NCI-H69 (cell line): ENCODE data around the gene SELENOF.

Experiments
- DNase-seq: peaks from one replicate; lab custom pipeline; 2025; lab: John Stamatoyannopoulos, UW

SELENOF gene

DNA sequence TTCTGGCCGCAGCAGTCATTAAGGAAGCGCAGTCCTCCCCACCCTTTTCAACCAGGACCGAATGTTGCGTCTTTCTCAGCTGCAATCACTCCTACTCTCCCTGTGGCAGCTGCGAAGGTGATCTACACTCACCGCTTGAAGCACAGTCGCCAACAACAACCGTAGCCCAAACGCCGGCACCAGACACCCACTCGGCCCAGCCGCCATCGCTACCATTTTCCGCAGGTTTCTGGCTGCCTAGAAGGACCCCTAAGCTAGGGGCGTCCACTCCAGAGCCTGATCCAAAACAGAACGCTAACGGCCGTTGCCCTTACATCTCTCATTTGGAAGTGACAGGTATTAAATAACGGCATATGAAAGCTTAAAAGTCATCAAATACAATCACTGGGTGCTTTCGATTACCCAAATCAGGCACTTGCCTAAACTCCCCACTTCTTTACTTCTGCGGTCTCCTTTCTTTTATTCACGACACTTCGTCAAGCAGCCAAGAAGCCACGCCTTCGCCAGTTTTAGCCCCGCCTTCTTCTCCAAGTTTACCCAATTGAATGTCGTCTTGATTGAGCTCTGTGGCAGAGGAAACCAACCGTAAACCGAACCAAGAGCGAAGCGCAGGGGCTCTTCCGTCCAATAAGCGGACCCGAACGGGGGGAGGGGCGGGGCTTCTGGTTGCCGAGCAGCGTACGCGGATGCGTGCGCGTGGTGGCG lies at the start of gene SELENOF:
Gene SELENOF, minus strand, starts transcription at position 231 of the 705 bp plus-strand sequence. Its CDS starts 15 bp downstream, at position 216.
- peak; percentile 98 for DNase-seq

DNA sequence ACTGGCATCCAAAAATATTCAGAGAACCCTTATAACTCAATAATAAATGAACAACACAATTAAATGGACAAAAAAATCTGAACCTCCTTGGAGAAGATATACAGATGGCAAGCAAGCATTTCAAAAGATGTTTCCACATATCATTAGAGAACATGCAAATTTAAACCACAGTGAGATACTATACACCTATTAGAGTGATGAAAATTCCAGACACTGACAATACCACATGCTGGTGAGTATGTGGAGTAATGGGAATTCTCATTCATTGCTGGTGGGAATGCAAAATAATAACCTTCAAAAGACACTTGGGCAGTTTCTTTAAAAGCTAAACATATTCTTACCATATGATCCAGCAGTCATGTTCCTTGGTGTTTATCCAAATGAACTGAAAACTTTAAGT lies 46.6 kb upstream of the SELENOF start:
- DNase-seq: no peak

DNA sequence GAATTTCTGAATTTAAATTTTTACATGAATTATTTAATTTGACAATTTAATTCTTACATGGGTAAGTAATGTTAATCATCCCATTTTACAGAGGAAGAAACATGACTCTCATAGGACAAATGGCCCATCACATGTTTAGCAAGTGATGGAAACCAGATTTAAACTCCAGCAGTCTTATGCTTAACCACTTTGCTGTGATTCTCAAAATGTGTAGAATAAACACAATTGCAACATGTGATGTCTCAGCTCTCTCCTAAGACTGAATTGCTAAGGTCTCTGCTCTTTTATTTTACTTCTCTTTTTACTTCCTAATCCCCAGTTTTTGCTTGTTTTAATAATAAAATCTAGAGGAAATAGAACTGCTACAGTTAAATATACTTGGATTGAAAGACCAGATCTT lies 43.3 kb upstream of the SELENOF start:
- DNase-seq: no peak

DNA sequence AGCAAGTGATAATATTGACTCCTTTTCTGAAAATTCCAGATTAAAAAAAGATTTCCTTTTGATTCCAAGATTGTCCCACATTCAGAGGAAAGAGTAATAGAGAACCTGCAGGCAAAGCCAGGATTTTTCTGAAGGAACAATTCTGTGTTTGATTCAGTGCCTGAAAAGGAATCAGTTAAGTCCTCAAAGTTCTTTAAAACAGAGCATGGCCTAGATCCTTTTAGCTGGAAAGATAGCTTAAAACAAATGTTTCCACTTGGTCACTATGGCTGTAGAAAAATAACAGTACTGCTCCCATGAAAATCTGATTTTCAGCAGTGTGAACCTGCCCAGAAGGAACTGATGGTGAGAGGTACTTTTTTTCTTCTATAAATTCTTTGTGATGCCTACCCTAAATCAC lies 42.3 kb upstream of the SELENOF start:
- DNase-seq: no peak

- no peak for DNase-seq
Measured at GRCh38 chr1:86955678-86956077, 41.8 kb upstream of the SELENOF start.

DNA sequence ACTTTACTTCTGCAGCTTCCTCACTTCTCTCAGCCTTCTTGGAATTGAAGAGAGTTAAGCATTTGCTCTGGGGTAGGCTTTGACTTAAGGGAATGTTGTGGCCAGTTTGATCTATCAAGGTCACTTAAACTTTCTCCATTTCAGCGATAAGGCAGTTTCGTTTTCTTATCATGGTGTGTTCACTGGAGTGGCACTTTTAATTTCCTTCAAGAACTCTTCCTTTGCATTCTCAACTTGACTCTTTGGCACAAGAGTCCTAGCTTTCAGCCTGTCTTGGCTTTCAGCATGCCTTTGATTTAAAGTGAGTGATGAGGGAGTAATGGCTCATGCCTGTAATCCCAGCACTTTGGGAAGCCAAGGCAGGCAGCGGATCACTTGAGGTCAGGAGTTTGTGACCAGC lies 39.2 kb upstream of the SELENOF start:
- DNase-seq: no peak

DNA sequence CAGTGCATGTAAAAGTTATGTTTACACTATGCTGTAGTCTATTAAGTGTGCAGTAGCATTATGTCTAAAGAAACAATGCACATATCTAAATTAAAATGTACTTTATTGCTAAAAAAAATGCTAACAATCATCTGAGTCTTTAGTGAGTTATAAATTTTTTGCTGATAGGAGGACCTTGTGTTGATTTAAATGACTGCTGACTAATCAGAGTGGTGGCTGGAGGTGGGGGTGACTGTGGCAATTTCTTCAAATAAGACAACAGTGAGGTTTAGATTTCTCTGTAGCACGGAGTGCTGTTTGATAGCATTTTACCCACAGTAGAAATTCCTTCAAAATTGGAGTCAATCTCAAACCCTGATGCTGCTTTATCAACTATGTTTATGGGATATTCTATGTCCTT lies 37.5 kb upstream of the SELENOF start:
- no peak for DNase-seq

- DNase-seq: no peak
Measured at GRCh38 chr1:86950712-86951419, 36.9 kb upstream of the SELENOF start.

- DNase-seq: no peak
Measured at GRCh38 chr1:86948212-86948611, 34.3 kb upstream of the SELENOF start.

- no peak for DNase-seq
Measured at GRCh38 chr1:86942743-86943142, 28.8 kb upstream of the SELENOF start.

DNA sequence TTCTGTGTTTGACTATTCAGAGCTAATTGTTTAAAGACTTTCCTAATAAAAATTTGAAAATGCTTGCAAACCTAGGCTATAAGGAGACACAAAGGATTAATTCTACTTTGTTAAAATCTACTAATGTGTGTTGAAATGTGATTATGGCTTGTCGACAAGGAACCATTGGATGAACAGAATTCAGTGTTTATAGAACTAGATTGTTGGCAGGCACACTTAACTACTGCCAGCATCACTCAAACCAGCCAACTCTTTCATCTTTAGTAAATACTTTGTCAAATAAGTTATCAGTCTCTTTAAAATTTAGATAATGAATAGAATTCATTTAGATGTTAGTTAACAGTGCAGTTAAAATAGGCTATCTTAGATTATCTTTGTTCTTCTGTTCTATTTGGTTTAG lies 28.1 kb upstream of the SELENOF start:
- no peak for DNase-seq

GRCh38 chr1:86940599-86940998 lies 26.7 kb upstream of the SELENOF start:
- no peak for DNase-seq

- no peak for DNase-seq
Measured at GRCh38 chr1:86939406-86939805, 25.5 kb upstream of the SELENOF start.

GRCh38 chr1:86938855-86939254 lies 24.9 kb upstream of the SELENOF start:
- no peak for DNase-seq

GRCh38 chr1:86938450-86938849 lies 24.5 kb upstream of the SELENOF start:
- no peak for DNase-seq

DNA sequence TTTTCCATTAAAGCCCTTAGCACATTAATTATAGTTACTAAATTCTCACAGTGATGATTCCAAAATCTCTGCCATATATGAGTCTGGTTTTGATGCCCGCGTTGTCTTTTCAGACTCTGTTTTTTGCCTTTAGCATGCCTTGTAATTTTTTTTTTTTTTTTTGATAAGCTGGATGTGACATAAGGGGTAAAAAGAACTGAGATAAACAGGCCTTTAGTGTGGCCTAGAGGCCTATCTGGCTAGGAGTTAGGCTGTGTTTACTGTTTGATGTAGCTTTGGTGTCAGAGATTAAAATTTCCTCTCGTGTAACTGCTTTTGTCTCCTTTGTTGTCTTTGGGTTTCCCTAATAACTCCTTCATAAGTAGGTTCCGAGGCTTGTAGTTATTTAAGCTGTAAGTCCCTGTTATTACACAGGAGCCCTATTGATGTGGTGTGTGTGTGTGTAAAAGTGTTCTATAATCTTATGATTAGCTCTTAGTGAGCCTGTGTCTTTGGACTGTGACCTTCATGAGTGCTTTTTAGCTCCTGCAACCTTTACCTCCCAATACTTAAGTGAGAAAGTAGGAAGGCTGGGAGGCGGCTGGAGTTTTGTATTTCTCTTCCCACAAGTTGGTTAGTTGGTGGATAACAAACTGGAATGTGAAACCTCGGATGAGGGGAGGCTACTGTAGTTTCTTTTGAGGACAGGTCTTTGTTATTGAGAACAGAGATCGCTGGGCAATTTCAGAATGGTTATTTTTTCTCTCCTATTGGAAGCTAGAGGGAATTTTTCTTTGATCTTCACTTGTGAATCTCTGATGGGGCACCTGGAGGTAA lies 19.8 kb upstream of the SELENOF start:
- DNase-seq: peak; percentile 30

- no peak for DNase-seq
Measured at GRCh38 chr1:86933051-86933450, 19.1 kb upstream of the SELENOF start.

DNA sequence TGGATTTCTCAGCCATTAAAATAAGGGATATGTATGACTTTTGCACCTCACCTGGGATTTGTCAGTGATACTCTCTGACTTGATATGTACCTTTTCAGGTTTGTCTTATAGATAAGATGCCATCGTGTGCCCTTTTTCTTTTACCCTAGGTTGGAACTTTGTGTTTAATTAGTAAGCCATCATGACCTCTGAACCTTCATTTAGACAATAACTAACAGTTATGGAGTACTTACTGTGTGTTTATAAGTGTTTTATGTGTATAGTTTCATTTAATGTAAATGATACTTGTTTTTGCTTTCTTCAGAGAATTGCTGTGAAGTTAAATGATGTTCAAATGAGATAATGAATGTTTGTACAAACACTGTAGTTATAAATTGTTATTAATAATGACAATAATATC lies 14.9 kb upstream of the SELENOF start:
- no peak for DNase-seq

DNA sequence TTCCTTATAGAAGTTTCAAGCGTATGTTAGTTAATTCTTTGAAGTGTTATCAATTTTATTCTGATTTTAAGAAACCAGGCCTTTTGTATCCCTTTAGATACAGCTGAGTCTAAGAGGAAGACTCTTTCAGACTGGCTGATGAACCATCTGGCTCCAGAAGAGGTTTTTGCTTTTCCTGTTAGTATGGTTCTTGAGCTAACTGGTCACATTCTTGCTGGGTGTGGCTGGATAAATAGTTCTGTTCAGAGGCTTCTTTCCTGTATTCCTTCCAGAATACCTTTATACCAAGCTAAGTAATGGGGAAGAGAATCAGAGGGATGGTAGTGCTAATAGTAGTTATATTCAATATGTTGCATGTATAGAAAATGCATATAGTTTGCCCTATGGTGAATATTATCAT lies 13.0 kb upstream of the SELENOF start:
- no peak for DNase-seq

GRCh38 chr1:86925742-86926141 lies 11.8 kb upstream of the SELENOF start:
- no peak for DNase-seq

DNA sequence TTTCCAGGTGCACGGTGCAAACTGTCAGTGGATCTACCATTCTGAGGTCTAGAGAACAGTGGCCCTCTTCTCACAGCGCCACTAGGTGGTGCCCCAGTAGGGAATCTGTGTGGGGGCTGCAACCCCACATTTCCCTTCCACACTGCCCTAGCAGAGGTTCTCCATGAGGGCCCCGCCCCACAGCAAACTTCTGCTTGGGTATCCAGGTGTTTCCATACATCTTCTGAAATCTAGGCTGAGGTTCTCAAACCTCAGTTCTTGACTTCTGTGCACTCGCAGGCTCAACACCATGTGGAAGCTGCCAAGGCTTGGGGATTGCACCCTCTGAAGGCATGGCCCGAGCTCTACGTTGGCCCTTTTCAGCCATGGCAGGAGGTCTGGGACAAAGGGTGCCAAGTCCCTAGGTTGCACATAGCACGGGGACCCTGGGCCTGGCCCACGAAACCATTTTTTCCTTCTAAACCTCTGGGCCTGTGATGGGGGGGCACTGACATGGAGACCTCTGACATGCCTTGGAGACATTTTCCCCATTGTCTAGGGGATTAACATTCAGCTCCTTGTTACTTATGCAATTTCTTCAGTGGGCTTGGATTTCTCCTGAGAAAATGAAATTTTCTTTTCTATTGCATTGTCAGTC lies 10.5 kb upstream of the SELENOF start:
- DNase-seq: no peak

DNA sequence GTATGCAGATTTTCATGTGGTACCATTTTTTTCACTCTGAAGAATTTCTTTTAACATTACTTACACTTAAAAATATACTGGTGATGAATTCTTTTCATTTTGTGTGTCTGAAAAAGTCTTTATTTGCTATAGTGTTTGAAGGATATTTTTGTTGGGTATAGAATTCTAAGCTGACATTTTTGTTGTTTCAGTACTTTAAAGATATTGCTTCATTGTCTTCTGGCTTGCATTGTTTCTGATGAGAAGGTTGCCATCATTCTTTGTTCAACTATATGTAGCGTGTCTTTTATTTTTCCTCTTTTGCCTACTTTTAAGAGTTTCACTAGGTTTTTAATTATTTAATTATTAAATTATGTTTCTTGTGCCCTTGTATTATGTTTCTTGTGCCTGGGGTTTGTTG lies 8.5 kb upstream of the SELENOF start:
- no peak for DNase-seq
